ENCODE results near the gene SNX2.
"Not testable (repeated sequence)": the region's sequence is repeated elsewhere in the genome, so short reads cannot be mapped to it uniquely, and the experiment has no call there.

SNX2 gene

GRCh38 chr5:122846051-122846550 lies 71.2 kb downstream of the SNX2 start:
- peak overlapping the region; percentile 77 for H3K4me3 ChIP-seq (ENCODE audit: low read depth, low read length)
- DNase-seq (ENCODE audit: low read depth): peak; percentile 73
- TF ChIP-seq, protein P1, sequence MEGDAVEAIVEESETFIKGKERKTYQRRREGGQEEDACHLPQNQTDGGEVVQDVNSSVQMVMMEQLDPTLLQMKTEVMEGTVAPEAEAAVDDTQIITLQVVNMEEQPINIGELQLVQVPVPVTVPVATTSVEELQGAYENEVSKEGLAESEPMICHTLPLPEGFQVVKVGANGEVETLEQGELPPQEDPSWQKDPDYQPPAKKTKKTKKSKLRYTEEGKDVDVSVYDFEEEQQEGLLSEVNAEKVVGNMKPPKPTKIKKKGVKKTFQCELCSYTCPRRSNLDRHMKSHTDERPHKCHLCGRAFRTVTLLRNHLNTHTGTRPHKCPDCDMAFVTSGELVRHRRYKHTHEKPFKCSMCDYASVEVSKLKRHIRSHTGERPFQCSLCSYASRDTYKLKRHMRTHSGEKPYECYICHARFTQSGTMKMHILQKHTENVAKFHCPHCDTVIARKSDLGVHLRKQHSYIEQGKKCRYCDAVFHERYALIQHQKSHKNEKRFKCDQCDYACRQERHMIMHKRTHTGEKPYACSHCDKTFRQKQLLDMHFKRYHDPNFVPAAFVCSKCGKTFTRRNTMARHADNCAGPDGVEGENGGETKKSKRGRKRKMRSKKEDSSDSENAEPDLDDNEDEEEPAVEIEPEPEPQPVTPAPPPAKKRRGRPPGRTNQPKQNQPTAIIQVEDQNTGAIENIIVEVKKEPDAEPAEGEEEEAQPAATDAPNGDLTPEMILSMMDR (conservative IDR thresholded peaks at IDR 0.05; ENCODE audit: low read depth, low read length): no peak

GRCh38 chr5:122847687-122848081 lies 72.8 kb downstream of the SNX2 start:
- DNase-seq (ENCODE audit: low read depth): no peak
- TF ChIP-seq, protein P1 (conservative IDR thresholded peaks at IDR 0.05; ENCODE audit: low read depth, low read length): no peak
- H3K4me3 ChIP-seq (ENCODE audit: low read depth, low read length): no peak overlapping the region

DNA sequence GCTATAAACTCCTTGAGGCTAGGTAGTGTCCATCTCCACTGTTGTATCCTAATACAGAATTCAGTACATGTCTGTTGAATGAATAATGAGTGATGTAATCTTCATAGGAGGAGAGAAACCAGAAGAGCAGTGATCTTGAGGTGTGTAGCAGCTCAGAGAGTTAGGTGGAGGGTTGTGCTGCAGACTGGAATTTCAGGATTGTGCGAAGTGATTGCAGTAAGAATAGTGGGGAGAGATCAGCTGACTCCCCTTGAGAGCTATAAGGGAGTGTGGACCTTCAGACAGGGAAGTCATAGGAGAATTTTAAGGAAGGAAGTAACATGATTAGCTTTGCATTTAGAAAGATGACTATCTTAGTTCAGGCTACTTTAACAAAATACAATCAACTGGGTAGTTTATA lies 74.9 kb downstream of the SNX2 start:
- TF ChIP-seq, protein P1 (conservative IDR thresholded peaks at IDR 0.05; ENCODE audit: low read depth, low read length): no peak
- peak; percentile 70 for DNase-seq (ENCODE audit: low read depth)
- H3K4me3 ChIP-seq (ENCODE audit: low read depth, low read length): no peak overlapping the region

- not testable (repeated sequence) for DNase-seq (ENCODE audit: low read depth); H3K4me3 ChIP-seq (ENCODE audit: low read depth, low read length)
Observed at GRCh38 chr5:122857538-122857937, 82.7 kb downstream of the SNX2 start.

- DNase-seq (ENCODE audit: low read depth): peak; percentile 23
- H3K4me3 ChIP-seq (ENCODE audit: low read depth, low read length): no peak overlapping the region
- TF ChIP-seq, protein P1 (conservative IDR thresholded peaks at IDR 0.05; ENCODE audit: low read depth, low read length): no peak
Observed at GRCh38 chr5:122858451-122858850, 83.6 kb downstream of the SNX2 start.

GRCh38 chr5:122863240-122863639 lies 88.4 kb downstream of the SNX2 start:
- no peak overlapping the region for H3K4me3 ChIP-seq (ENCODE audit: low read depth, low read length)
- DNase-seq (ENCODE audit: low read depth): no peak
- TF ChIP-seq, protein P1 (conservative IDR thresholded peaks at IDR 0.05; ENCODE audit: low read depth, low read length): no peak

DNA sequence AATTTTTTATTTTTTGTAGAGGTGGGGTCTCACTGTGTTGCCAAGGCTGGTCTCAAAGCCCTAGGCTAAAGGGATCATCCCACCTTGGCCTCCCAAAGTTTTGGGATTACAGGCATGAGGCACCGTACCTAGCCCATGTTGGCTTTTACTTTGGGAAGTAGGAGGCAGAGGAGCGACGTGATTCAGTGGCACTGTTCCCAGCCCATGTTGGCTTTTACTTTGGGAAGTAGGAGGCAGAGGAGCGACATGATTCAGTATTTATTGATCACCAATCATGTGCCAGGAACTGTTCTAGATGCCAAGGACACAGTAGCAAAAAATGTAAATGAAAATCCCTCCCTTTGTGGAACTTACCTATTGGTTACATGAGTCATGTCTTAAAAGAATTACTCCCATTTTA lies 88.8 kb downstream of the SNX2 start:
- no peak for DNase-seq (ENCODE audit: low read depth)
- TF ChIP-seq, protein P1 (conservative IDR thresholded peaks at IDR 0.05; ENCODE audit: low read depth, low read length): no peak
- no peak overlapping the region for H3K4me3 ChIP-seq (ENCODE audit: low read depth, low read length)
